Mesothelial cell of epicardium (in vitro differentiated cells): Measurements from ENCODE around the gene ADIG. TPM values are rescaled to one million over a fixed set of nuclear protein-coding genes. Genes with fewer than 3 reads are reported as not detected.

ENCODE experiments used
- DNase-seq, 2 experiments: peaks; one replicate each; pipeline ENCODE4 v3.0.0; 2021; ENCODE audit warnings: low spot score in 2 of 2; ENCODE audit not compliant: unreplicated experiment in 2 of 2
- H3K27ac Mint-ChIP-seq: 2 replicates; pipeline ENCODE4 v1.8.0; 2021; ENCODE audit warnings: mixed read lengths
- H3K27me3 Mint-ChIP-seq: 2 replicates; pipeline ENCODE4 v1.8.0; 2021; ENCODE audit warnings: low read depth, mixed read lengths
- H3K36me3 Mint-ChIP-seq: 2 replicates; pipeline ENCODE4 v1.8.0; 2021; ENCODE audit warnings: mixed read lengths
- H3K4me1 Mint-ChIP-seq: 2 replicates; pipeline ENCODE4 v1.8.0; 2021; ENCODE audit warnings: mixed read lengths
- H3K4me3 Mint-ChIP-seq: 2 replicates; pipeline ENCODE4 v1.8.0; 2021; ENCODE audit warnings: mild to moderate bottlenecking, moderate library complexity, mixed read lengths
- H3K9me3 Mint-ChIP-seq: 2 replicates; pipeline ENCODE4 v1.8.0; 2021; ENCODE audit warnings: mixed read lengths
- total RNA-seq: library from RNA; stranded (reverse); gene quantifications from 3 replicates; pipeline ENCODE4 v1.2.1, GENCODE V29; 2021
- TF ChIP-seq, protein P1 (sequence below): fragments of 200-600 bp; sonication (generic); IDR thresholded peaks from one replicate; pipeline ENCODE4 v1.5.0; 2021; ENCODE audit warnings: antibody characterized with exemption; ENCODE audit not compliant: unreplicated experiment

The ADIG gene
- total RNA-seq, 1 donor from 2014 or later: not detected

- Mint-ChIP-seq H3K27ac (no peak overlapping the region), H3K4me1 (peaks cover 6% of the 10 kb centered on the region), H3K36me3 (no peaks in the 10 kb centered on the region), H3K27me3 (no peaks in the 10 kb centered on the region), H3K4me3 (no peak overlapping the region), H3K9me3 (no peaks in the 10 kb centered on the region)
- TF ChIP-seq, protein P1, sequence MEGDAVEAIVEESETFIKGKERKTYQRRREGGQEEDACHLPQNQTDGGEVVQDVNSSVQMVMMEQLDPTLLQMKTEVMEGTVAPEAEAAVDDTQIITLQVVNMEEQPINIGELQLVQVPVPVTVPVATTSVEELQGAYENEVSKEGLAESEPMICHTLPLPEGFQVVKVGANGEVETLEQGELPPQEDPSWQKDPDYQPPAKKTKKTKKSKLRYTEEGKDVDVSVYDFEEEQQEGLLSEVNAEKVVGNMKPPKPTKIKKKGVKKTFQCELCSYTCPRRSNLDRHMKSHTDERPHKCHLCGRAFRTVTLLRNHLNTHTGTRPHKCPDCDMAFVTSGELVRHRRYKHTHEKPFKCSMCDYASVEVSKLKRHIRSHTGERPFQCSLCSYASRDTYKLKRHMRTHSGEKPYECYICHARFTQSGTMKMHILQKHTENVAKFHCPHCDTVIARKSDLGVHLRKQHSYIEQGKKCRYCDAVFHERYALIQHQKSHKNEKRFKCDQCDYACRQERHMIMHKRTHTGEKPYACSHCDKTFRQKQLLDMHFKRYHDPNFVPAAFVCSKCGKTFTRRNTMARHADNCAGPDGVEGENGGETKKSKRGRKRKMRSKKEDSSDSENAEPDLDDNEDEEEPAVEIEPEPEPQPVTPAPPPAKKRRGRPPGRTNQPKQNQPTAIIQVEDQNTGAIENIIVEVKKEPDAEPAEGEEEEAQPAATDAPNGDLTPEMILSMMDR: no peak
- no peak for DNase-seq
Observed at GRCh38 chr20:38584099-38584763, 3.2 kb downstream of the ADIG start.

DNA sequence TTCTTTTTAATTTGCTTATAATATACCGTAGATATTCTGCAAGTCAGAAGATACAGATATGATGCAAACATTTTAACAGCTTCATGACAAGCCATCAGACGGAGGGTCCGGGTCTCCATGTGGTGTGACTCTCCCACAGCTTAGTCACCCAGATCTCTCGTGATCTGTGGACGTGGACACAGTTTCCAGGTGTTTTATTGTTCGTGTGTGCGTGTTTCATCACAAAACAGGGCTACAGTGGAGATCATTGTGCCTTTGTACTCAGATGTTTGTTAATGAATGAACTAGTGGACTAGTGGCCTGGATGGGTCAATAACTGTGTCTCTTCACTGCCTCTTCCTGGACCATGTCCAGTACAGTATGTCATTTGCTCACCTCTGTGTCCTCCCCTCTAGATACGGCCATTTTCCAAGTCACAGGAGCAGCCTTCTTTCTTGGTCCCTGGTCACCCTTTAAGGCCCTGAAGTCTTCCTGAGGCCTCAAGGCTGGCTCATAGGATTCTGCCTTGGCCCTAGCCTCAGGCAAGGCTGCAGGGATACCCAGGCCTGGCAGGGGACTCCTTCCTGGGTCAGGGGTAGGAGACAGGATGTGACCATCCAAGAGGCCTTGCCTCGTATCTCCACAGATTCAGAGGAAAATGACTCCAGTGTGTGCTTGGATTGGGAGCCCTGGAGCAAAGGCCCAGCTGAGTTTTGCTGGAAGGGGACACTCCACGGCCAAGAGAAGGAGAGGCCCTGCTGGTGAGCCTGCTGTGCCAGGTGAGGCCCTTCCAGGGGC, 4.6 kb downstream of the ADIG start:
- TF ChIP-seq, protein P1: no peak
- Mint-ChIP-seq H3K36me3 (no peaks in the 10 kb centered on the region), H3K27me3 (no peaks in the 10 kb centered on the region), H3K27ac (no peak overlapping the region), H3K4me3 (no peak overlapping the region), H3K4me1 (peaks cover 6% of the 10 kb centered on the region), H3K9me3 (no peaks in the 10 kb centered on the region)
- no peak for DNase-seq

- Mint-ChIP-seq H3K4me3 (no peak overlapping the region), H3K4me1 (peaks cover 1% of the 10 kb centered on the region), H3K27ac (no peak overlapping the region), H3K27me3 (no peaks in the 10 kb centered on the region), H3K36me3 (no peaks in the 10 kb centered on the region), H3K9me3 (no peaks in the 10 kb centered on the region)
- no peak for DNase-seq
- TF ChIP-seq, protein P1: no peak
Observed at GRCh38 chr20:38586181-38586525, 5.2 kb downstream of the ADIG start.

GRCh38 chr20:38588303-38588702, 7.3 kb downstream of the ADIG start:
- TF ChIP-seq, protein P1: no peak
- Mint-ChIP-seq H3K9me3 (no peaks in the 10 kb centered on the region), H3K4me1 (no peaks in the 10 kb centered on the region), H3K4me3 (no peak overlapping the region), H3K36me3 (no peaks in the 10 kb centered on the region), H3K27ac (no peak overlapping the region), H3K27me3 (no peaks in the 10 kb centered on the region)
- DNase-seq: no peak

DNA sequence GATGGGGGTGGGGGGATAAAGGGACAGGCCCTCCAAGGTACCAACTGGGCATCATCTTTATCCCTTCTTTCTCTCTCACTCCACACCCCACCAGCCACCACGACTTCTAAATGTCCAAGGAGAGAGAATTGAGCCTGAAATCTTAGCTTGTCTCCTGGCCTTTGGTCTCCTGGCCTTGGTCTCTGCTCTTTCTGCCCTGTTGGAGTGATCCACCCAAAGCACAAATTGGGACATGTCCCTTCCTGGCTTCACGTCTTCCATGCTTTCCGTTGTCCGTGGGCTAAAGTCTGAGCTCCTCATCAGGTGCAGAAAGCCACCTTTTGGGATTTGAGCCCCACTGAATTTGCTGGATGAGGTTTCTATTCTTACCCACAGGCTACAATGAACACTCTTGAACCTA, 8.4 kb downstream of the ADIG start:
- Mint-ChIP-seq H3K27ac (no peak overlapping the region), H3K4me3 (no peak overlapping the region), H3K27me3 (no peaks in the 10 kb centered on the region), H3K36me3 (no peaks in the 10 kb centered on the region), H3K9me3 (no peaks in the 10 kb centered on the region), H3K4me1 (no peaks in the 10 kb centered on the region)
- no peak for DNase-seq
- TF ChIP-seq, protein P1: no peak
